LNCaP clone FGC (cell line): ENCODE measurements around the gene NOX5.

Experiments used
- DNase-seq: peaks from one replicate; pipeline ENCODE4 v3.0.0-alpha.2; 2011; ENCODE audit warnings: low read depth
- H3K4me3 ChIP-seq: 2 replicates; pipeline ENCODE4 v1.5.1; 2011; ENCODE audit warnings: mild to moderate bottlenecking, low read depth, low read length, control low read depth
- CTCF ChIP-seq: IDR thresholded peaks from 2 replicates; pipeline ENCODE4 v1.5.1; 2012; ENCODE audit warnings: mild to moderate bottlenecking; ENCODE audit not compliant: control insufficient read depth, insufficient read depth; ENCODE audit errors: extremely low read depth

The NOX5 gene

GRCh38 chr15:68997930-68998777, 16.3 kb upstream of the NOX5 start:
- no peak overlapping the region for H3K4me3 ChIP-seq
- DNase-seq, result no peak
- no peak for TF ChIP-seq CTCF

DNA sequence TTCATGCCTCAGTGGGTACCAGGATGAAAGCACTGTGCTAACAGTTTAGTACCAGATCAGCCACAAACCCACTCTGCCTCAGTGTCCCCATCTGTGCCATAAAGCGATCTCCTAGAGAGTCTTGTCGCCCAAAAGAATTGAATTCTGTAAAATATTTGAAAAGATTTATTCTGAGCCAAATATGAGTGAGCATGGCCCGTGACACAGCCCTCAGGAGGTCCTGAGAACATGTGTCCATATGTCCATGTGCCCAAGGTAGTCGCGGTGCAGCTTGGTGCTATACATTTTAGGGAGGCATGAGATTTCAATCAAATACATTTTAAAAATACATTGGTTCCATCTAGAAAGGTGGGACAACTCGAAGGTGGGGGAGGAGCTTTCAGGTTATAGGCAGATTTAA, 15.4 kb upstream of the NOX5 start:
- no peak overlapping the region for H3K4me3 ChIP-seq
- TF ChIP-seq CTCF, result no peak
- DNase-seq, result no peak

- no peak overlapping the region for H3K4me3 ChIP-seq
- no peak for DNase-seq
- no peak for TF ChIP-seq CTCF
These were observed 14.4 kb upstream of the NOX5 start for GRCh38 chr15:69000091-69000490.

DNA sequence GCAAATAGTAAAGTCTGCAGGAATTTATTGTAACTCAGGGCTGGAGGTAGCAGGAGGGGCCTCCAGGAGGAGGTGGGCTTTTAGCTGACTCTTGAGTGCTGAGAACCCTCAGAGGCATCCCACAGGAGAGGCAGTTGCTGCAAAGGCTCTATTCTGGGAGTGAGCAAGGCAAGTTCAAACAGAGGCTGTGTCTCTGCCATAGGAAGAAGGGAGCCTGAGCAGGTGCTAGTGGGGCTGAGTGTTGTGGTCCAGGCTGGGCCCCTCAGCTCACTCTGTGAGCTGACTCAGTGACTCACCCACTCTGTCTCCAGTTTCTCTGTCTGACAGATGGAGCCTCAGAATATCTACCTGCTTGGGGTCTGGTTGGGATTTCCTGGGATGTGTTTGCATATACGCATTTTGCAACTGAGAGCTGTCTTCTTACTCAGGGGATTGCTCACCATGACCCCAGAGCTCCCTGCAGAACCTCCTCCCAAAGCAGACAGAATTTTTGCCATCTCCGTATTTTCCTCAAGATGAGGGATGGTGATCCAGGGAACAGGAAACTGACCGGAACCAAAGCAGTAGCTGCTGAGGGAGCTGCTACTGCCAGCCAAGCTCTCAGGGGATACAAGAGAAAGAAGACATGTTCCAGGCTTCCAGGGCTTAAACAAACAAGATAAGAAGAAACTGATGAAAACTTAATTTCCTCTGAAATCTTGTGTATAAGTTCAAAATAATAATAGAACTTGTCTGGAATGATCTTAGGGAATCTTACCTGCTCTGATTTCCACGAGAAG, 13.6 kb upstream of the NOX5 start:
- TF ChIP-seq CTCF, result no peak
- no peak for DNase-seq
- H3K4me3 ChIP-seq, result no peak overlapping the region

GRCh38 chr15:69002783-69003182, 11.7 kb upstream of the NOX5 start:
- no peak overlapping the region for H3K4me3 ChIP-seq
- no peak for DNase-seq
- no peak for TF ChIP-seq CTCF

- H3K4me3 ChIP-seq, result no peak overlapping the region
- TF ChIP-seq CTCF, result no peak
- DNase-seq, result no peak
These were observed 10.5 kb upstream of the NOX5 start for GRCh38 chr15:69004011-69004410.

GRCh38 chr15:69008056-69008455, 6.4 kb upstream of the NOX5 start:
- H3K4me3 ChIP-seq, result no peak overlapping the region
- no peak for DNase-seq
- TF ChIP-seq CTCF, result no peak
